Caco-2 (cell line): ENCODE data around the gene PARP8. TPM values are rescaled to one million over a fixed set of nuclear protein-coding genes. Genes with fewer than 3 reads are reported as not detected.

Experiments
- BruUV-seq: library from RNA; stranded (reverse); fragments of 400-500 nt; replicated peaks from 2 replicates; lab custom pipeline; 2021; lab: Mats Ljungman, UMichigan
- CTCF ChIA-PET: fragments of 300-600 bp; sonication (Branson Sonifier 250); formaldehyde crosslinking; loops from one replicate; lab custom pipeline; 2022; ENCODE audit warnings: antibody characterized with exemption; lab: Charles Lee
- POLR2A ChIA-PET: fragments of 300-600 bp; sonication (Branson Sonifier 250); formaldehyde crosslinking; loops from one replicate; lab custom pipeline; 2022; ENCODE audit warnings: antibody characterized with exemption; lab: Charles Lee
- DNase-seq, 2 experiments: peaks; one replicate each; pipeline versions ENCODE4 v3.0.0 to v3.0.0-alpha.2; 2020 to 2022
- H3K27me3 ChIP-seq: replicated peaks from 2 replicates; pipeline ENCODE4 v1.6.0; 2011; ENCODE audit warnings: low read length; ENCODE audit not compliant: control insufficient read depth, insufficient read depth
- H3K36me3 ChIP-seq: 2 replicates; pipeline ENCODE4 v1.5.1; 2011; ENCODE audit warnings: low read length; ENCODE audit not compliant: control insufficient read depth, insufficient read depth
- H3K4me1 ChIP-seq: fragments of 250-450 bp; sonication (Bioruptor Pico); 2 replicates; pipeline ENCODE4 v1.5.1; 2020; ENCODE audit warnings: mild to moderate bottlenecking
- H3K4me3 ChIP-seq: 2 replicates; pipeline ENCODE4 v1.5.1; 2011; ENCODE audit warnings: low read depth, mild to moderate bottlenecking, control low read depth, low read length
- H3K9me3 ChIP-seq: fragments of 250-450 bp; sonication (Bioruptor Pico); 2 replicates; pipeline ENCODE4 v1.5.1; 2020; ENCODE audit warnings: mild to moderate bottlenecking, moderate library complexity
- H3K27ac Mint-ChIP-seq: one replicate; pipeline ENCODE4 v1.8.0; 2022; ENCODE audit warnings: mixed read lengths; ENCODE audit not compliant: unreplicated experiment
- H3K27me3 Mint-ChIP-seq: one replicate; pipeline ENCODE4 v1.8.0; 2022; ENCODE audit warnings: mixed read lengths; ENCODE audit not compliant: insufficient read depth, unreplicated experiment
- H3K36me3 Mint-ChIP-seq: one replicate; pipeline ENCODE4 v1.8.0; 2022; ENCODE audit warnings: mild to moderate bottlenecking, mixed read lengths; ENCODE audit not compliant: insufficient read depth, unreplicated experiment
- H3K4me1 Mint-ChIP-seq: one replicate; pipeline ENCODE4 v1.8.0; 2022; ENCODE audit warnings: low read depth, mixed read lengths; ENCODE audit not compliant: unreplicated experiment
- H3K4me3 Mint-ChIP-seq: one replicate; pipeline ENCODE4 v1.8.0; 2022; ENCODE audit warnings: mild to moderate bottlenecking, moderate library complexity, mixed read lengths; ENCODE audit not compliant: unreplicated experiment
- H3K9me3 Mint-ChIP-seq: one replicate; pipeline ENCODE4 v1.8.0; 2022; ENCODE audit warnings: mixed read lengths; ENCODE audit not compliant: unreplicated experiment
- CTCF ChIP-seq, 2 experiments: fragments of 200-600 bp in 1 of 2; IDR thresholded peaks; 1 replicate in 1 of 2; 2 replicates in 1 of 2; pipeline versions ENCODE4 v1.5.1 to v1.8.0; 2011 to 2022; ENCODE audit warnings: antibody characterized with exemption in 1 of 2, control low read depth in 1 of 2, inconsistent platforms in 1 of 2, low read depth in 1 of 2, low read length in 1 of 2, mild to moderate bottlenecking in 1 of 2, moderate library complexity in 1 of 2; ENCODE audit not compliant: insufficient read depth in 1 of 2, severe bottlenecking in 1 of 2, unreplicated experiment in 1 of 2
- intact Hi-C: fragments of 100-400 bp; cut with micrococcal nuclease; formaldehyde crosslinking; loops from one replicate; pipeline ENCODE4 v1.10.0; 2022; ENCODE audit not compliant: unreplicated experiment
- total RNA-seq: library from RNA; stranded (reverse); gene quantifications from 2 replicates; pipeline ENCODE4 v1.2.3, GENCODE V29; 2022

The PARP8 gene
- total RNA-seq, 1 experiment from 2014 or later: 0.79 TPM

- Mint-ChIP-seq H3K4me3 (no peak overlapping the region), H3K27ac (no peak overlapping the region), H3K27me3 (no peaks in the 10 kb centered on the region), H3K36me3 (no peaks in the 10 kb centered on the region), H3K4me1 (no peaks in the 10 kb centered on the region), H3K9me3 (no peaks in the 10 kb centered on the region)
- Histone ChIP-seq H3K9me3 (no peaks in the 10 kb centered on the region), H3K4me3 (no peak overlapping the region), H3K36me3 (no peaks in the 10 kb centered on the region), H3K27me3 (no peaks in the 10 kb centered on the region), H3K4me1 (no peaks in the 10 kb centered on the region)
- intact Hi-C loops: no loop called here
- no TSS peak for BruUV-seq
- ChIA-PET POLR2A (no interaction called here), CTCF (no interaction called here)
- TF ChIP-seq CTCF (IDR thresholded peaks at IDR 0.05; ENCODE audit: insufficient read depth in 1 of 2, low read depth in 1 of 2, low read length in 1 of 2, severe bottlenecking in 1 of 2, unreplicated experiment in 1 of 2): no peak
- no peak for DNase-seq
Observed at GRCh38 chr5:50711280-50711679, 44.8 kb downstream of the PARP8 start.

GRCh38 chr5:50712479-50712878 lies 46.0 kb downstream of the PARP8 start:
- Histone ChIP-seq H3K27me3 (no peaks in the 10 kb centered on the region), H3K36me3 (no peaks in the 10 kb centered on the region), H3K9me3 (no peaks in the 10 kb centered on the region), H3K4me3 (no peak overlapping the region), H3K4me1 (peaks cover 1% of the 10 kb centered on the region; the same call in 1 of the 2 replicates)
- Mint-ChIP-seq H3K36me3 (no peaks in the 10 kb centered on the region), H3K4me1 (no peaks in the 10 kb centered on the region), H3K4me3 (no peak overlapping the region), H3K27me3 (no peaks in the 10 kb centered on the region), H3K9me3 (no peaks in the 10 kb centered on the region), H3K27ac (no peak overlapping the region)
- no peak for TF ChIP-seq CTCF (IDR thresholded peaks at IDR 0.05; ENCODE audit: insufficient read depth in 1 of 2, low read depth in 1 of 2, low read length in 1 of 2, severe bottlenecking in 1 of 2, unreplicated experiment in 1 of 2)
- no TSS peak for BruUV-seq
- POLR2A ChIA-PET: no interaction called here
- DNase-seq: no peak
- intact Hi-C loops: no loop called here
- CTCF ChIA-PET: no interaction called here

- TF ChIP-seq CTCF (IDR thresholded peaks at IDR 0.05; ENCODE audit: insufficient read depth in 1 of 2, low read depth in 1 of 2, low read length in 1 of 2, severe bottlenecking in 1 of 2, unreplicated experiment in 1 of 2): no peak
- no peak overlapping the region for H3K27ac Mint-ChIP-seq
- ChIA-PET CTCF (no interaction called here), POLR2A (no interaction called here)
- H3K4me3 Mint-ChIP-seq: no peak overlapping the region
- Histone ChIP-seq H3K36me3 (no peaks in the 10 kb centered on the region), H3K27me3 (no peaks in the 10 kb centered on the region), H3K4me1 (peaks cover 5% of the 10 kb centered on the region; the same call in 1 of the 2 replicates), H3K9me3 (no peaks in the 10 kb centered on the region), H3K4me3 (no peak overlapping the region)
- intact Hi-C loops: no loop called here
- no peaks in the 10 kb centered on the region for H3K27me3 Mint-ChIP-seq
- DNase-seq: no peak
- no peaks in the 10 kb centered on the region for H3K4me1 Mint-ChIP-seq
- no peaks in the 10 kb centered on the region for H3K36me3 Mint-ChIP-seq
- H3K9me3 Mint-ChIP-seq: no peaks in the 10 kb centered on the region
- no TSS peak for BruUV-seq
Observed at GRCh38 chr5:50715001-50715400, 48.6 kb downstream of the PARP8 start.
